ENCODE results near the gene PTCHD4.
"Not testable (repeated sequence)": the region's sequence is repeated elsewhere in the genome, so short reads cannot be mapped to it uniquely, and the experiment has no call there.

PTCHD4 gene

GRCh38 chr6:48111143-48111506 lies at the start of gene PTCHD4:
Gene PTCHD4, minus strand, starts transcription at chr6:48111197. Its CDS starts 42,240 bp downstream, at chr6:48068957.
- DNase-seq = peak; percentile 76

DNA sequence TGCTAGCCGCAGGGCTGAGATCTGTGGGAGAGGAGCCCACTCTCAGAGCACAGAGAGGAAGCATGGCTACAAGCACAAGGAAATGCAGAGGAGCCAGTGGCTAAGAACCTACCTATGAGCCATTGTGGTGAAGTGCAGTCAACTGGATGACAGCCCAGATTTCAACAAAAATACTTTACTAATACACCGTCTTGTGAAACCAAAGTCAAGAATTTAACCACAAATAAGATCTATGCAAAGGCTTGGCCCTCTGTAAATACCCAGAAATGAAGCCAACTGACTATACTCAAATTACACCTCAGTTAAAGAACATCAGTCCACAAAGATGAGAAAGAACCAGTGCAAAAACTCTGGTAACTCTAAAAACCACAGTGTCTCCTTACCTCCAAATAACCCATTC lies 40.1 kb upstream of the PTCHD4 start:
- DNase-seq = peak; percentile 74

- DNase-seq = no peak
These were observed 39.7 kb upstream of the PTCHD4 start for GRCh38 chr6:48150701-48151100.

DNA sequence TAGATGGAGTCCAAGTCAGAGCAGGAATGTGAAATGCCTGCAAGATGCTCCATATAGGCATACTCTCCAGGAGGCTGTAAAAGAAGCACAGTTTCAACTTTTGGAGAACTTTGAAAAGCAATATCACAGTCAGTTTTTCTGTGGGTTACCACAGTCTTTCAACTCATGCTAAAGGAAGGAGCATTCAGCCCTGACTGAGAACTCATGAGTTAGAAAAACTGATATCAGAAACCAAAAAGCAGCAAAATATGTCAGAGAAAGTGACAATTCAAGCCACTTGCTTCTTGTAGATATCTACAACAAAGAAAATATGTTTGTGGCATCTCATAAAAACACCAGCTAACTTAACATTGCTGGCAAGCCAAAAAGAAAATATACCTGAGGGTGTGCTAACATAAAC lies 36.1 kb upstream of the PTCHD4 start:
- no peak for DNase-seq

GRCh38 chr6:48144021-48144420 lies 33.0 kb upstream of the PTCHD4 start:
- peak; percentile 79 for DNase-seq

- DNase-seq = peak; percentile 48
These were observed 31.0 kb upstream of the PTCHD4 start for GRCh38 chr6:48141975-48142374.

GRCh38 chr6:48139818-48140614 lies 29.0 kb upstream of the PTCHD4 start:
- DNase-seq = no peak

DNA sequence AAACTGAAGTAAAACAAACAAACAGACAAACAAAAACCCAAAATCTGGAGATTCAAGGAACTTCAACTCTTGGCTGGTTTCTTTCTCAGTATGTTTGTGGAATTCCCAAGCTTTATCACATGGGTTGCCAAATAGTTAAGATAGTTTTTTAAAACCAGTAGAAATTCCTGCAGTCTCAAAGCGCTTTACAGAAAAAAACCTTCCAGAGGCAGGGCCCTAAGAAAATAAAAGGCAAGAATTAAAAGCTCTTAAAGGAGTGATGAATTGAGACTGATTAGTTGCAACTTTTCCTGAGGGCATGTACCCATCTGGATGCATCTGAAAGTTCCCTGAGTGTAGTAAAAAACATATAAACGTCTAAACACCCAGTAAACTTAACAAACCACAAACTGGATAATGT lies 25.9 kb upstream of the PTCHD4 start:
- DNase-seq = peak; percentile 49

DNA sequence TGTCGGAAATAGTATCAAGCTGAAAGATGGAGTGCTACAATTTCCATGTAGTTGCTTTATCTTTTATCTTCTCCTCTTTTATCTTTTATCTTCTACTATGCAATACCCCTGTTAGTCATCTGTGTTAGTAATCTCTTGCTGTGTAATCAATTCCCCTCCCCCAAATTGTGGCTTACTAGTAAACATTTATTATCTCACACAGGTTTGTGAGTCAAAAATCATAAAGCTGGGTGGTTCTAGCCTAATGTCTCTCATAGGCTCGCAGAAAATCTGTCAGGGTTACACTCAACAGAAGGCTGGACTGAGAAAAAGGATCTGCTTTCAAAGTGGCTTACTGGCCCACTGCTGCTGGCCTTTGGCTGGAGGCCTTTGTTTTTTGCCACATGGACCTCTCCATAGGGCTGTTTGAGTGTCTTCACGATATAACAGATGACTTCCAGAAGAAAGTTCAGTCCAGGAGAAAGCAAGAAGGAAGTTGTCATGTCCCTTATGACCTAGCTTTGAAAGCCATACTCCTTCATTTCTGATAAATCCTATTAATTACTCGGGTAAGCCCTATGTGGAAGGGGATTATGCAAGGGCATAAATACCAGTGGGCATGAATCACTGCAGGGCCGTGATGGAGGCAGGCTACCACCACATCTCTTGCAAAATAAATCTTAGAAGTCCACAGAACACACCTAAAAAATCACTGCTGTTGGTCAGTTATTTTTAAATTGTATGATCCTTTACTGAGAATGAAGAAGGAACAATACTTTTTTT lies 24.5 kb upstream of the PTCHD4 start:
- peak; percentile 89 for DNase-seq

- no peak for DNase-seq
These were observed 23.2 kb upstream of the PTCHD4 start for GRCh38 chr6:48134246-48134645.

DNA sequence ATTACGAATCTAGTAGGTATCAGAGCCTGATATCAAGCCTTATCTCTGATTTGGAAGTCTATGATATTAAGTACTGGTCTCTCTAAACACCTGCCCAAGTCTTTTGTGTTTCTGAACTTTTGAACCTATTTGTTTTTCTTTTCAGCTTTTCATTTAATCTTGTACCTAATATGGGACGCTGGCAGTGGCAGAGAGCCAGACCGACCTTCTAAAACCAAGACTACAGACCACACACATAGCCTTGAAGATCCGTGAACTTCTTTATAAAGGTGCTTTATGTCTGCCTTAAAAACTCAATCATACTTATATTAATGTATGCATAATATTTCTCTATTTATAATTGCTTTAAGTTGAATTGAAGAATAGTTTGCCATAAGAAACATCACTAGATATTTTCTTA lies 12.6 kb upstream of the PTCHD4 start:
- DNase-seq = no peak

GRCh38 chr6:48121983-48122749 lies 11.2 kb upstream of the PTCHD4 start:
- DNase-seq = not testable (repeated sequence)

DNA sequence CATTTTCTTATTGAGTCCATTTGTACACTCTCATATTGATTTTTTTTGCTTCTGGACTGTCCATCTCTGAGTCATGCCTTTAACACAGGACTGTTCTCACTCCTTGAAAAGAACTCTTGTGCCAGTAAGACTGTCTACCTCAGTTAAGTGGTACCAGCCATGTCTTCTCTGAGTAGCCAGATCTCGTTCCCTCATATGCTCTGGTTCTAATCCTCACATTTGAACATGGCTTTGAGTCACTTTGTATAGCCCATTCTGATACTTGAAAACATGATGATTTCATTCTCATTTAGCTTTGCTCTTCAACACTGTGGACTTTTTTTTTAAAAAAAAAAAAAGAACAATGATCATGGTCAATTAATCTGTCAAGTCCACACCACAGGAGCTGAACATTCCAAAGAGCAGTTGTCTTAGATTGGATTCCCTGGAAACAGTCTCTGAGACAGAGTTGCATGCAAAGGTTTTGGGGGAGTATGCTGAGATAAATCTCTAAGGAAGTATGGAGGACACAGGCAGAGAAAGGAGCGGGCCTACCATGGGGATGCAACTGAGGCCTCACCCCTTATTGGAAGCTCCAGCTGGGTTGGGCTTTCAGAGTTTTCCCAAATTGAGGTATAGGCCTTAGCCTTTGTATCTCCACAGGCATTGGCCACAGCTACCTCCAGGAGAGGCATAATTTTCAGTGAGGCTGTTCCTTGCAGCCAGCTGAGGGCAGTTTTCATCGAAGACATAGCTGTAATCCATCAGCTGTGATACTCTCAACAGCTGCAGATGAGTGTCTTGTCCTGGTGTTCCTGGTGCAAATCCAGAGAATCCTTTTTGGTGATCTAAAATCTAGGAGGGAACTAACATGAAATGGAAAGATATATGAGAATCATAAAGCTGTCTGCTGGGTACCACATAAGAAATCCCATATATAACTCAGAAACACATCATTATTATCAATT lies 6.0 kb upstream of the PTCHD4 start:
- no peak for DNase-seq

DNA sequence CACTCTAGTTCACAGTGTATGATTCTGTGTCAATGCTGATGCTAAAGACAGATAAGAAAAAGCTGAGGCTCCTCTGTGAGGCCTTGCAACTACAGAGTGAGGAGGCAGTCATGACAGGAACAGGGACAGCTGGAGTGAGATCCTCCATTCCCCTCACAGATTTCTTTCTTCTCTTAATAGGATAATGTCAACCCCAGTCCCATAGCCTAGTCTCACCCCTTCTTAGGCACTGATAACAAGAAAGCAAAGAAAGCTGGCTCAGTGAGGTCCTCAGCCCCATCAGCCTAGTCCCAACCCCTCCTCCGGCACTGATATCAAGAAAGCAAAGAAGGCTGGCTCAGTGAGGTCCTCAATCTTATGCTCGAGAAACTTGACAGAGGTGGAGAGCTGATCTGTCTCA lies 2.1 kb upstream of the PTCHD4 start:
- DNase-seq = no peak

GRCh38 chr6:48111575-48111974 lies 578 bp upstream of the PTCHD4 start:
- no peak for DNase-seq

GRCh38 chr6:48110436-48111142 lies 408 bp downstream of the PTCHD4 start:
- no peak for DNase-seq

- DNase-seq = no peak
These were observed 1.1 kb downstream of the PTCHD4 start for GRCh38 chr6:48109944-48110343.

DNA sequence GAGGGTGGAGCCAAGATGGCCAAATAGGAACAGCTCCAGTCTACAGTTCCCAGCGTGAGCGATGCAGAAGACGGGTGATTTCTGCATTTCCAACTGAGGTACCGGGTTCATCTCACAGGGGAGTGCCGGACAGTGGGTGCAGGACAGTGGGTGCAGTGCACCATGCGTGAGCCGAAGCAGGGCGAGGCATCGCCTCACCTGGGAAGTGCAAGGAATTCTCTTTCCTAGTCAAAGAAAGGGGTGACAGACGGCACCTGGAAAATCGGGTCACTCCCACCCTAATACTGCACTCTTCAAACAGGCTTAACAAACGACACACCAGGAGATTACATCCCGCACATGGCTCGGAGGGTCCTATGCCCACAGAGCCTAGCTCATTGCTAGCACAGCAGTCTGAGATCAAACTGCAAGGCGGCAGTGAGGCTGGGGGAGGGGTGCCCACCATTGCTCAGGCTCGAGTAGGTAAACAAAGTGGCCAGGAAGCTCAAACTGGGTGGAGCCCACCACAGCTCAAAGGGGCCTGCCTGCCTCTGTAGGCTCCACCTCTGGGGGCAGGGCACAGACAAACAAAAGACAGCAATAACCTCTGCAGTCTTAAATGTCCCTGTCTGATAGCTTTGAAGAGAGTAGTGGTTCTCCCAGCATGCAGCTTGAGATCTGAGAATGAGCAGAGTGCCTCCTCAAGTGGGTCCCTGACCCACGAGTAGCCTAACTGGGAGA lies 8.4 kb downstream of the PTCHD4 start:
- not testable (repeated sequence) for DNase-seq

GRCh38 chr6:48101290-48101689 lies 9.7 kb downstream of the PTCHD4 start:
- DNase-seq = peak; percentile 18

GRCh38 chr6:48100588-48100895 lies 10.5 kb downstream of the PTCHD4 start:
- DNase-seq = no peak
